Endothelial cell of umbilical vein (primary cell): Measurements from ENCODE around the gene PLCG2. TPM values are rescaled to one million over a fixed set of nuclear protein-coding genes. Genes with fewer than 3 reads are reported as not detected.

Experiments used
- BruUV-seq: library from RNA; stranded (reverse); fragments of 400-500 nt; replicated peaks from 2 replicates; lab custom pipeline; 2021; lab: Mats Ljungman, UMichigan
- CTCF ChIA-PET: fragments of 300-600, 350-600 bp; sonication (Branson Sonifier 250); formaldehyde crosslinking; loops from one replicate; lab custom pipeline; 2021; ENCODE audit warnings: antibody characterized with exemption, inconsistent platforms; lab: Charles Lee
- POLR2A ChIA-PET: fragments of 300-600, 350-600 bp; sonication (Branson Sonifier 250); formaldehyde crosslinking; loops from one replicate; lab custom pipeline; 2021; ENCODE audit warnings: antibody characterized with exemption, inconsistent platforms; lab: Charles Lee
- DNase-seq: peaks from one replicate; pipeline ENCODE4 v3.0.0-alpha.2; 2011; ENCODE audit warnings: low read depth, low spot score
- FAIRE-seq: peaks from 2 replicates; lab custom pipeline; 2011; peaks lifted over from hg19 to GRCh38; lab: Jason Lieb, UNC
- H2AFZ ChIP-seq: 2 replicates; pipeline ENCODE4 v1.6.0; 2012; ENCODE audit warnings: low read depth, low read length, control low read depth, inconsistent platforms
- H3K27ac ChIP-seq: 2 replicates; pipeline ENCODE4 v1.5.1; 2011; ENCODE audit warnings: low read depth, mild to moderate bottlenecking, control low read depth, low read length, moderate library complexity; ENCODE audit not compliant: insufficient read depth
- H3K27me3 ChIP-seq, 2 experiments: 2 replicates each; pipeline versions ENCODE4 v1.6.0 to v1.6.1; 2011; ENCODE audit warnings: low read length in 2 of 2, mixed read lengths in 1 of 2; ENCODE audit not compliant: control insufficient read depth in 2 of 2, insufficient read depth in 2 of 2
- H3K36me3 ChIP-seq, 2 experiments: 2 replicates in 1 of 2; 3 replicates in 1 of 2; pipeline ENCODE4 v1.5.1; 2011; ENCODE audit warnings: low read length in 2 of 2, mild to moderate bottlenecking in 1 of 2, moderate library complexity in 1 of 2; ENCODE audit not compliant: control insufficient read depth in 2 of 2, insufficient read depth in 2 of 2; ENCODE audit errors: extremely low read depth in 1 of 2
- H3K4me1 ChIP-seq: 3 replicates; pipeline ENCODE4 v1.5.1; 2011; ENCODE audit warnings: mild to moderate bottlenecking, low read length; ENCODE audit not compliant: control insufficient read depth, insufficient read depth; ENCODE audit errors: extremely low read depth
- H3K4me2 ChIP-seq: 2 replicates; pipeline ENCODE4 v1.6.1; 2011; ENCODE audit warnings: low read length, control low read depth, mixed read lengths; ENCODE audit not compliant: insufficient read depth
- H3K4me3 ChIP-seq, 3 experiments: fragments of 200-600 bp in 1 of 3; sonication (generic), shearing (Covaris generic) in 1 of 3; replicated peaks in 1 of 3; 2 replicates each; pipeline ENCODE4 v1.5.1; 2011 to 2016; ENCODE audit warnings: control low read depth in 3 of 3, low read length in 3 of 3, mild to moderate bottlenecking in 2 of 3, inconsistent platforms in 1 of 3, low read depth in 1 of 3, moderate library complexity in 1 of 3; ENCODE audit not compliant: insufficient read depth in 1 of 3
- H3K79me2 ChIP-seq: 2 replicates; pipeline ENCODE4 v1.6.0; 2012; ENCODE audit warnings: low read length, inconsistent platforms; ENCODE audit not compliant: control insufficient read depth, insufficient read depth
- H3K9ac ChIP-seq: replicated peaks from 2 replicates; pipeline ENCODE3; 2011; ENCODE audit warnings: low read length, control low read depth; ENCODE audit not compliant: insufficient read depth; ENCODE audit errors: extremely low read depth
- H3K9me1 ChIP-seq: replicated peaks from 3 replicates; pipeline ENCODE4 v1.6.0; 2011; ENCODE audit warnings: mild to moderate bottlenecking, low read length; ENCODE audit not compliant: control insufficient read depth, insufficient read depth; ENCODE audit errors: extremely low read depth
- H3K9me3 ChIP-seq: replicated peaks from 2 replicates; pipeline ENCODE4 v1.5.1; 2012; ENCODE audit warnings: low read length, inconsistent platforms; ENCODE audit not compliant: control insufficient read depth, insufficient read depth
- H4K20me1 ChIP-seq: replicated peaks from 2 replicates; pipeline ENCODE3; 2011; ENCODE audit warnings: mild to moderate bottlenecking, low read length; ENCODE audit not compliant: control insufficient read depth, insufficient read depth; ENCODE audit errors: extremely low read depth
- CTCF ChIP-seq, 2 donors: IDR thresholded peaks; 1 replicate in 1 of 2; 2 replicates in 1 of 2; pipeline ENCODE4 v1.5.1; 2011; ENCODE audit warnings: low read length in 2 of 2, mild to moderate bottlenecking in 2 of 2, moderate library complexity in 2 of 2, control low read depth in 1 of 2, inconsistent platforms in 1 of 2, low read depth in 1 of 2; ENCODE audit not compliant: insufficient read depth in 1 of 2; ENCODE audit errors: extremely low read depth in 1 of 2
- EZH2 ChIP-seq: IDR thresholded peaks from 2 replicates; pipeline ENCODE4 v1.6.1; 2012; ENCODE audit warnings: borderline replicate concordance, low read depth, mild to moderate bottlenecking, moderate library complexity, low read length, inconsistent platforms; ENCODE audit not compliant: severe bottlenecking
- FOS ChIP-seq: IDR thresholded peaks from 2 replicates; pipeline ENCODE4 v1.6.1; 2011; ENCODE audit warnings: mild to moderate bottlenecking, low read length, moderate library complexity, borderline replicate concordance; ENCODE audit not compliant: insufficient read depth
- GATA2 ChIP-seq: IDR thresholded peaks from 2 replicates; pipeline ENCODE4 v1.7.0; 2011; ENCODE audit warnings: low read depth, mild to moderate bottlenecking, moderate library complexity, mixed read lengths, low read length; ENCODE audit not compliant: insufficient read length, insufficient read depth
- JUN ChIP-seq: IDR thresholded peaks from 2 replicates; pipeline ENCODE4 v1.6.1; 2011; ENCODE audit warnings: borderline replicate concordance, low read depth; ENCODE audit not compliant: insufficient read length, insufficient read depth
- MAX ChIP-seq: IDR thresholded peaks from 2 replicates; pipeline ENCODE4 v1.6.1; 2011; ENCODE audit not compliant: insufficient read depth, insufficient read length
- POLR2A ChIP-seq: IDR thresholded peaks from 2 replicates; pipeline ENCODE4 v1.6.1; 2012; ENCODE audit warnings: low read depth, mild to moderate bottlenecking, control low read depth, low read length
- POLR2AphosphoS5 ChIP-seq: IDR thresholded peaks from 2 replicates; pipeline ENCODE4 v1.6.1; 2012; ENCODE audit warnings: low read depth, mild to moderate bottlenecking, control low read depth, low read length, moderate library complexity; ENCODE audit not compliant: insufficient read depth
- dilution Hi-C: fragments of 300-500 bp; cut with MboI; formaldehyde crosslinking; loops from one replicate; pipeline ENCODE4 v1.15.0; 2019; ENCODE audit warnings: low sequenced_read_pairs; ENCODE audit not compliant: extremely low pct_ligation_motif_present
- intact Hi-C: fragments of 100-400 bp; cut with micrococcal nuclease; formaldehyde crosslinking; loops from one replicate; pipeline ENCODE4 v1.10.0; 2022
- polyA plus RNA-seq, 4 experiments: library from polyadenylated mRNA; depleted of rRNA in 3 of 4; stranded (reverse) in 3 of 4; unstranded in 1 of 4; fragments of >200 nt; gene quantifications; 2 replicates each; pipeline versions ENCODE4 v1.2.1 to v1.2.3, GENCODE V29; 2011 to 2012; ENCODE audit warnings: missing spikeins in 1 of 4
- total RNA-seq: library from RNA; stranded (reverse); gene quantifications from 2 replicates; pipeline ENCODE4 v1.2.3, GENCODE V29; 2021

Gene PLCG2
- total and polyA plus RNA-seq, 2 donors (not counting 3 experiments of a cell fraction or from before 2014, with no cell fraction given): 10.8 to 13.6 TPM

- no peak overlapping the region for H2AFZ ChIP-seq
- H3K27me3 ChIP-seq: peaks cover 4 to 15% of the 10 kb centered on the region in 2 experiments
- H3K27ac ChIP-seq: no peak overlapping the region
- H3K9me3 ChIP-seq: no peaks in the 10 kb centered on the region
- H3K4me2 ChIP-seq: no peak overlapping the region
- ChIA-PET POLR2A (no interaction called here), CTCF (interaction anchor here (1.9 kb wide), 1 partner anchor 9 kb away, joined by 10 read pairs; no protein-coding TSS in a partner anchor)
- no peaks in the 10 kb centered on the region for H3K36me3 ChIP-seq
- no peaks in the 10 kb centered on the region for H3K79me2 ChIP-seq
- no peaks in the 10 kb centered on the region for H4K20me1 ChIP-seq
- DNase-seq (no peak), FAIRE-seq (no peak)
- intact Hi-C loops: no loop called here
- TF ChIP-seq MAX: no peak
- TF ChIP-seq FOS: no peak
- no peak for TF ChIP-seq EZH2
- no peak for TF ChIP-seq CTCF (IDR thresholded peaks at IDR 0.05; ENCODE audit: extremely low read depth in 1 of 2, insufficient read depth in 1 of 2, low read depth in 1 of 2, low read length in 2 of 2)
- TF ChIP-seq POLR2A: no peak
- TF ChIP-seq GATA2: no peak
- no peak for TF ChIP-seq JUN
- no peak for TF ChIP-seq POLR2AphosphoS5
- dilution Hi-C loops: no loop called here
- no TSS peak for BruUV-seq
- H3K4me3 ChIP-seq: no peak overlapping the region
- no peak overlapping the region for H3K9ac ChIP-seq
- H3K4me1 ChIP-seq: no peaks in the 10 kb centered on the region
- H3K9me1 ChIP-seq: no peaks in the 10 kb centered on the region
Measured at GRCh38 chr16:81987706-81988105, 208.6 kb downstream of the PLCG2 start.
